Measurements from ENCODE around the gene GNL1. TPM values are rescaled to one million over a fixed set of nuclear protein-coding genes. Genes with fewer than 3 reads are reported as not detected.
A peak's percentile ranks its signal among the peaks of the same experiment; 100 is the strongest.
"Not testable (repeated sequence)": the region's sequence is repeated elsewhere in the genome, so short reads cannot be mapped to it uniquely, and the experiment has no call there.

The GNL1 gene
- total RNA-seq, 1 donor from 2014 or later: 54.8 TPM

GRCh38 chr6:30520522-30520921 is 35.8 kb downstream of the GNL1 start:
- Histone ChIP-seq H3K4me1 (peaks cover 15% of the 10 kb centered on the region), H3K4me3 (no peak overlapping the region), H3K27me3 (no peaks in the 10 kb centered on the region), H3K9me3 (no peaks in the 10 kb centered on the region), H3K36me3 (no peaks in the 10 kb centered on the region), H3K27ac (peak overlapping the region; percentile 70)
- DNase-seq (no peak), ATAC-seq (no peak)
- intact Hi-C loops (cut with DNase I): no loop called here
- TF ChIP-seq, protein P1, sequence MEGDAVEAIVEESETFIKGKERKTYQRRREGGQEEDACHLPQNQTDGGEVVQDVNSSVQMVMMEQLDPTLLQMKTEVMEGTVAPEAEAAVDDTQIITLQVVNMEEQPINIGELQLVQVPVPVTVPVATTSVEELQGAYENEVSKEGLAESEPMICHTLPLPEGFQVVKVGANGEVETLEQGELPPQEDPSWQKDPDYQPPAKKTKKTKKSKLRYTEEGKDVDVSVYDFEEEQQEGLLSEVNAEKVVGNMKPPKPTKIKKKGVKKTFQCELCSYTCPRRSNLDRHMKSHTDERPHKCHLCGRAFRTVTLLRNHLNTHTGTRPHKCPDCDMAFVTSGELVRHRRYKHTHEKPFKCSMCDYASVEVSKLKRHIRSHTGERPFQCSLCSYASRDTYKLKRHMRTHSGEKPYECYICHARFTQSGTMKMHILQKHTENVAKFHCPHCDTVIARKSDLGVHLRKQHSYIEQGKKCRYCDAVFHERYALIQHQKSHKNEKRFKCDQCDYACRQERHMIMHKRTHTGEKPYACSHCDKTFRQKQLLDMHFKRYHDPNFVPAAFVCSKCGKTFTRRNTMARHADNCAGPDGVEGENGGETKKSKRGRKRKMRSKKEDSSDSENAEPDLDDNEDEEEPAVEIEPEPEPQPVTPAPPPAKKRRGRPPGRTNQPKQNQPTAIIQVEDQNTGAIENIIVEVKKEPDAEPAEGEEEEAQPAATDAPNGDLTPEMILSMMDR (IDR thresholded peaks at IDR 0.05): no peak

- H3K4me3 ChIP-seq; H3K27me3 ChIP-seq; H3K27ac ChIP-seq; DNase-seq; H3K9me3 ChIP-seq; intact Hi-C loops (cut with DNase I); H3K36me3 ChIP-seq; ATAC-seq: not testable (repeated sequence)
- peaks cover 21% of the 10 kb centered on the region for H3K4me1 ChIP-seq
These were observed 37.7 kb downstream of the GNL1 start for GRCh38 chr6:30518505-30519145.

- H3K9me3 ChIP-seq; ATAC-seq; intact Hi-C loops (cut with DNase I); H3K36me3 ChIP-seq; H3K27me3 ChIP-seq; H3K4me3 ChIP-seq: not testable (repeated sequence)
- Histone ChIP-seq H3K4me1 (peaks cover 21% of the 10 kb centered on the region), H3K27ac (peak overlapping the region; percentile 92)
- DNase-seq: peak; percentile 64
These were observed 38.4 kb downstream of the GNL1 start for GRCh38 chr6:30517767-30518504.

DNA sequence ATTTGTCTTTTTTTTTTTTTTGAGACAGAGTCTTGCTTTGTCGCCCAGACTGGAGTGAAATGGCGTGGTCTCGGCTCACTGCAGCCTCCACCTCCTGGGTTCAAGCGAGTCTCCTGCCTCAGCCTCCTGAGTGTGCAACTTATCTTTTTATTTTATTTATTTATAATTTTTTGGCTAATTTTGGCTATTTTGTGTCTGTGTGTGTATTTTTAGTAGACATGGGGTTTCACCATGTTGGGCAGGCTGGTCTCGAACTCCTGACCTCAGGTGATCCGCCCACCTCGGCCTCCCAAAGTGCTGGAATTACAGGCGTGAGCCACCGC is 39.6 kb downstream of the GNL1 start:
- ATAC-seq; intact Hi-C loops (cut with DNase I); DNase-seq; H3K36me3 ChIP-seq; H3K27me3 ChIP-seq; H3K9me3 ChIP-seq: not testable (repeated sequence)
- Histone ChIP-seq H3K4me3 (peak overlapping the region; percentile 53), H3K4me1 (peaks cover 21% of the 10 kb centered on the region), H3K27ac (peak overlapping the region; percentile 92)

GRCh38 chr6:30515944-30516753 is 40.1 kb downstream of the GNL1 start:
- Histone ChIP-seq H3K36me3 (no peaks in the 10 kb centered on the region), H3K27me3 (no peaks in the 10 kb centered on the region), H3K4me1 (peaks cover 21% of the 10 kb centered on the region), H3K4me3 (peak overlapping the region; percentile 53), H3K27ac (peak overlapping the region; percentile 92), H3K9me3 (no peaks in the 10 kb centered on the region)
- TF ChIP-seq, protein P1 (IDR thresholded peaks at IDR 0.05): no peak
- intact Hi-C loops (cut with DNase I): no loop called here
- ATAC-seq (peak; percentile 97), DNase-seq (peak; percentile 94)

DNA sequence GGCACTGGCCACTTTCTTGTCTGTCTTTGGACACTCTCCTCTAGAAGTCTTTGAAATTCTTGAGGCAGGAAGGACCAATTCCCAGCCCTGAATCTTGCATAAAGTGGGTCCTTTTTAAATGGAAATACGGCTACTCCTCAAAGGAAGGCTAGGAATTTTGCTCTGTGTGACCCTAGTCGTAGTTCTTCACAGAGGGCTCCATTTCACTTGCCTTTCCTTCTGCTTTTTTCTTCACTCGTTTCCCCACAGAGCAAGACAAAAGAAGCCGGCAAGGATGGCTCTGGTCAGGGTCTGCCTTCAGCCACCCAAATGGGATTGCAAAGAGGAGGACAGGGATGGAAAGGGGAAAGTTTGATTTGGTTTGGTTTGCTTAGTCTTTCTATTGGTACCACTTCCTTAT is 41.2 kb downstream of the GNL1 start:
- ATAC-seq (no peak), DNase-seq (no peak)
- Histone ChIP-seq H3K36me3 (no peaks in the 10 kb centered on the region), H3K9me3 (no peaks in the 10 kb centered on the region), H3K4me3 (peak overlapping the region; percentile 53), H3K27me3 (no peaks in the 10 kb centered on the region), H3K27ac (peak overlapping the region; percentile 92), H3K4me1 (peaks cover 14% of the 10 kb centered on the region)
- intact Hi-C loops (cut with DNase I): no loop called here
- TF ChIP-seq, protein P1 (IDR thresholded peaks at IDR 0.05): no peak

- Histone ChIP-seq H3K9me3 (no peaks in the 10 kb centered on the region), H3K27ac (no peak overlapping the region), H3K36me3 (no peaks in the 10 kb centered on the region), H3K27me3 (no peaks in the 10 kb centered on the region), H3K4me1 (peaks cover 19% of the 10 kb centered on the region), H3K4me3 (no peak overlapping the region)
- intact Hi-C loops (cut with DNase I): no loop called here
- no peak for ATAC-seq
- DNase-seq: no peak
- TF ChIP-seq, protein P1 (IDR thresholded peaks at IDR 0.05): no peak
These were observed 42.8 kb downstream of the GNL1 start for GRCh38 chr6:30513451-30513850.
